ENCODE data around the gene STAT2. TPM values are rescaled to one million over a fixed set of nuclear protein-coding genes. Genes with fewer than 3 reads are reported as not detected.

Gene STAT2
- total RNA-seq, 1 experiment from 2014 or later: 50.4 TPM

DNA sequence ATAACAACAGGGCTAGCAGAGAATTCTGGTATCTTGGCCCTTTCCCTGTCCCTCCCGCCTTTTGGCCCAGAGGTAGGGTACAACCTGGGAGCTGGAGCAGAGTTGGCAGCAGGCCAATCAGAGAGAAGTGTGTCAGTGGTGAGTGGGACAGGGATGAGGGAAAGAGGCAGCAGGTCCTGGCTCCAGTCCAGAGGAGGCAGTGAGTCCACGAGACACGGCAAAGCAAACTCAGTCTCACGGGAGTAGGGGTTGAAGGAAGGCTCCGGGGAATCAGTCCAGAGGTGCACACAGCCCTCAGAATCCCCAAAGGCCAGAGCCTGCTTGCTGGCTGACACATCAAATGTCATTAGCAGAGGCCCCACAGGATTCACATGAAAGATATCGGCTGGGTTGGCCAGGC lies 33.4 kb downstream of the STAT2 start:
- BruUV-seq (replicated peaks): no TSS peak
- H3K4me3 ChIP-seq (ENCODE audit: low read depth in 2 of 2, low read length in 2 of 2): no peak overlapping the region
- peaks cover 4% of the 10 kb centered on the region; the same call in 1 of the 2 replicates for H3K36me3 ChIP-seq (ENCODE audit: control insufficient read depth, insufficient read depth, low read length)
- intact Hi-C loops (cut with micrococcal nuclease; ENCODE audit: unreplicated experiment): no loop called here
- H3K9me3 ChIP-seq (ENCODE audit: control insufficient read depth, insufficient read depth, low read depth, low read length): no peaks in the 10 kb centered on the region
- TF ChIP-seq TCF7L2 (IDR thresholded peaks at IDR 0.05; ENCODE audit: low read depth, low read length) (no peak), CTCF (IDR thresholded peaks at IDR 0.05) (no peak), POLR2AphosphoS5 (IDR thresholded peaks at IDR 0.05; ENCODE audit: low read depth, low read length) (no peak), SIN3A (IDR thresholded peaks at IDR 0.05; ENCODE audit: borderline replicate concordance, insufficient read depth, low read depth, low read length) (no peak), REST (IDR thresholded peaks at IDR 0.05; ENCODE audit: insufficient read depth in 1 of 2, low read depth in 2 of 2, low read length in 1 of 2) (no peak)
- no peak for ATAC-seq
- ChIA-PET POLR2A (no interaction called here), CTCF (no interaction called here)
- no peak overlapping the region for H3K27ac ChIP-seq (ENCODE audit: low read length)
- no peaks in the 10 kb centered on the region for H3K27me3 ChIP-seq (ENCODE audit: control insufficient read depth, insufficient read depth, low read length)
- in situ Hi-C loops (cut with HindIII; ENCODE audit: low pct_unique_long_range_greater_than_20kb, low sequenced_read_pairs): no loop called here
- no peak for DNase-seq (ENCODE audit: low read depth, low spot score)
- no peaks in the 10 kb centered on the region for H3K4me1 ChIP-seq (ENCODE audit: control insufficient read depth, insufficient read depth, low read length)

DNA sequence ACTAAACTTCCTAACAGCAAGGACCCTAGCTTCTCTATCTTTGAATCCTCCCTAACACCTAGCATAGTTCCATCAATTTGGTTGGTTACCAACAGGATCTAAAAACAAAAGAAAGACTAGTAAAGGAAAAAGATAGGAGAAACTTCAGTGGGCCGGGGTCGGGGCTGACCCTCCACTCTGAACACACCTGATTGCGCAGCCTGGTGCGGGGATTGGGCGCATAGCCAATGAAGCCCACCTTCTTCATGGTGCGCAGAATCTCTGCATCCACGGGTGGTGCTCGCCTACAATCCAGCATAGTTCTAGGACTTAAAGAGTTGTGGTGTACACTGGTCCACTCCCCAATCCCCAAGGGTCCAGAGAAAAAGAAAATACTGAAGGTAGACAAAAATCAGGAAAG lies 33.8 kb downstream of the STAT2 start:
- no peak overlapping the region for H3K4me3 ChIP-seq (ENCODE audit: low read depth in 2 of 2, low read length in 2 of 2)
- TF ChIP-seq CTCF (IDR thresholded peaks at IDR 0.05) (no peak), REST (IDR thresholded peaks at IDR 0.05; ENCODE audit: insufficient read depth in 1 of 2, low read depth in 2 of 2, low read length in 1 of 2) (no peak), POLR2AphosphoS5 (IDR thresholded peaks at IDR 0.05; ENCODE audit: low read depth, low read length) (no peak), SIN3A (IDR thresholded peaks at IDR 0.05; ENCODE audit: borderline replicate concordance, insufficient read depth, low read depth, low read length) (no peak), TCF7L2 (IDR thresholded peaks at IDR 0.05; ENCODE audit: low read depth, low read length) (no peak)
- H3K27ac ChIP-seq (ENCODE audit: low read length): no peak overlapping the region
- no TSS peak for BruUV-seq (replicated peaks)
- ChIA-PET CTCF (no interaction called here), POLR2A (no interaction called here)
- H3K27me3 ChIP-seq (ENCODE audit: control insufficient read depth, insufficient read depth, low read length): no peaks in the 10 kb centered on the region
- no peak for ATAC-seq
- intact Hi-C loops (cut with micrococcal nuclease; ENCODE audit: unreplicated experiment): no loop called here
- H3K4me1 ChIP-seq (ENCODE audit: control insufficient read depth, insufficient read depth, low read length): no peaks in the 10 kb centered on the region
- no peak for DNase-seq (ENCODE audit: low read depth, low spot score)
- peaks cover 4% of the 10 kb centered on the region; the same call in 1 of the 2 replicates for H3K36me3 ChIP-seq (ENCODE audit: control insufficient read depth, insufficient read depth, low read length)
- in situ Hi-C loops (cut with HindIII; ENCODE audit: low pct_unique_long_range_greater_than_20kb, low sequenced_read_pairs): no loop called here
- no peaks in the 10 kb centered on the region for H3K9me3 ChIP-seq (ENCODE audit: control insufficient read depth, insufficient read depth, low read depth, low read length)
